ENCODE data around the gene FOS. TPM values are rescaled to one million over a fixed set of nuclear protein-coding genes. Genes with fewer than 3 reads are reported as not detected.

The FOS gene
- total RNA-seq, 2 experiments from 2014 or later, result 81.8 to 84.6 TPM

DNA sequence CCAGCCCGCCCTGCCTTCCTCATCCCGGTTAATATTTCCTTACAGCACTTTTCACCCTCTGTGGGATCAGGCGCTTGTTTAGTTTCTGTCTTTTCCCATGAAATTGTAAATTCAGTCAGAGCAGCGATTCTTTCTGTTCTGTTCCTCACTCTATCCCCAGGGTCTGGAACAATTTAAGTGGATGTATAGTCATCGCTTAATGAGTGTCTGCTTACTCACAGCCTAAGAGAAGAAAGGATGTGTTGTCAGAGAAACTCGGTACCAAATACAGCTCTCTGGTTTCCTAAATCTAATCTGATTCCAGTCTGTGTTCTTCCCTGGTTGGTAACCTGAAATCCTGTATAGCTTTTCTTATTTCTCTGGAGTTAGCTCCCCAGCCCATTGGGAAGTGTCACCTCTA is 44.9 kb downstream of the FOS start:
- H3K36me3 Mint-ChIP-seq (ENCODE audit: low read depth), result no peaks in the 10 kb centered on the region
- peaks cover 3% of the 10 kb centered on the region for H3K27me3 Mint-ChIP-seq
- no peak overlapping the region for H3K27ac Mint-ChIP-seq
- TF ChIP-seq, protein P1, sequence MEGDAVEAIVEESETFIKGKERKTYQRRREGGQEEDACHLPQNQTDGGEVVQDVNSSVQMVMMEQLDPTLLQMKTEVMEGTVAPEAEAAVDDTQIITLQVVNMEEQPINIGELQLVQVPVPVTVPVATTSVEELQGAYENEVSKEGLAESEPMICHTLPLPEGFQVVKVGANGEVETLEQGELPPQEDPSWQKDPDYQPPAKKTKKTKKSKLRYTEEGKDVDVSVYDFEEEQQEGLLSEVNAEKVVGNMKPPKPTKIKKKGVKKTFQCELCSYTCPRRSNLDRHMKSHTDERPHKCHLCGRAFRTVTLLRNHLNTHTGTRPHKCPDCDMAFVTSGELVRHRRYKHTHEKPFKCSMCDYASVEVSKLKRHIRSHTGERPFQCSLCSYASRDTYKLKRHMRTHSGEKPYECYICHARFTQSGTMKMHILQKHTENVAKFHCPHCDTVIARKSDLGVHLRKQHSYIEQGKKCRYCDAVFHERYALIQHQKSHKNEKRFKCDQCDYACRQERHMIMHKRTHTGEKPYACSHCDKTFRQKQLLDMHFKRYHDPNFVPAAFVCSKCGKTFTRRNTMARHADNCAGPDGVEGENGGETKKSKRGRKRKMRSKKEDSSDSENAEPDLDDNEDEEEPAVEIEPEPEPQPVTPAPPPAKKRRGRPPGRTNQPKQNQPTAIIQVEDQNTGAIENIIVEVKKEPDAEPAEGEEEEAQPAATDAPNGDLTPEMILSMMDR (IDR thresholded peaks at IDR 0.05), result no peak
- DNase-seq (no peak), ATAC-seq (no peak)
- H3K4me1 Mint-ChIP-seq (ENCODE audit: low read depth), result no peaks in the 10 kb centered on the region
- no peak overlapping the region for H3K4me3 Mint-ChIP-seq
- ChIA-PET CTCF (interaction anchor here (0.9 to 3.5 kb wide), 3 partner anchors 9 to 19 kb away, joined by 3 to 14 read pairs (median 6); no protein-coding TSS in a partner anchor), POLR2A (no interaction called here)
- no peaks in the 10 kb centered on the region for H3K9me3 Mint-ChIP-seq
- intact Hi-C loops (cut with micrococcal nuclease), result no loop called here

DNA sequence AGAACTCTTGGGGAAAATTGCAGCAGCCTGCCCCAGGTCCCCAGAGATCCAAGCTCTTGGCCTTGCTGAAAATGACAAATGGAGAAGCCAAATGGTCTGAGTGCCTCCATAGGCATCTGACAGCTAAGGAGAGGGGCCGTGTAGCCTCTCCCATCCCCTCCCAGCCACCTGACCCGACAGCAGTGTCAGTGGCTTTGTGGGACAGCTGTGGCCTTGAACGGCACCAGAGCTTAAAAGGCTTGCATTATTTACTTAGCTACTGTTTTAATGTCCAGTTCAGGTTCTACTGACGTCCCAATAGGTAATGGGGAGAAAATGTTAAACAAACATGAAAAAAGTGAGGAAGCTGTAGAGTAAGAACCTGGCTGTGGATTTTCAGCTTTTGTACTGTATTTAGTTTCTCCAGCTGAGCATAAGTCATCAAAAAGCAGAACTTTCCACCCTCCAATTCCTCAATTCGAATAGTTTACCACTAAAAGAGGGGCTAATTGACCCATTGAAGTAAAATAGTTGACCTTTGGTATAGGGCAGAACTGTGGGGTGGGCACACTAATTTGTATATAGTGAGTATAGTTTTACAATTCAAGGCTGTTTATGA is 50.0 kb downstream of the FOS start:
- H3K27ac Mint-ChIP-seq, result no peak overlapping the region
- intact Hi-C loops (cut with micrococcal nuclease), result no loop called here
- ChIA-PET POLR2A (no interaction called here), CTCF (interaction anchor here (0.7 to 1.6 kb wide), 5 partner anchors 10 to 317 kb away, joined by 3 to 7 read pairs (median 4); no protein-coding TSS in a partner anchor)
- TF ChIP-seq, protein P1 (IDR thresholded peaks at IDR 0.05), result no peak
- H3K27me3 Mint-ChIP-seq, result peaks cover 2% of the 10 kb centered on the region
- peaks cover 4% of the 10 kb centered on the region for H3K4me1 Mint-ChIP-seq (ENCODE audit: low read depth)
- no peak for DNase-seq
- H3K36me3 Mint-ChIP-seq (ENCODE audit: low read depth), result no peaks in the 10 kb centered on the region
- no peak overlapping the region for H3K4me3 Mint-ChIP-seq
- H3K9me3 Mint-ChIP-seq, result no peaks in the 10 kb centered on the region
- no peak for ATAC-seq

DNA sequence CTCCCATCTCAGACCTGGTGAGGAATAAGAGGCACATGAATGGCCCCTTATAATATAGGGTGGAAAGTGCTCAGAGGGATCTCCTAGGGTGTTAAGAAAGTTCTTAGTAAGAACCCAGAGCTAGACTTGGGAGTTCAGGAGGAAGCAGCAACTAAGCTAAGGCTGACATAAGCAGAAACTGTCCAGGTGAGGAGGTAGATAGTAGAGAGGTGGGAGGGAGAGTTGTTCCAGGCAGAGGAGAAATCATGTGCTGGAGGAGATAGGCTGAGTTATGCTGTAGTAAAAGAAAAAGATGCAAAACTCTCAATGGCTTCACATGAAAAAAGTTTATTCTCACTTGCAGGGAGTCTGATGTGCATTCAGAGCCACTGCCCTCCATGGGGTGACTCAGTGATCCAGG is 50.7 kb downstream of the FOS start:
- ATAC-seq (no peak), DNase-seq (no peak)
- TF ChIP-seq, protein P1 (IDR thresholded peaks at IDR 0.05), result no peak
- ChIA-PET POLR2A (no interaction called here), CTCF (interaction anchor here (1.0 to 1.6 kb wide), 3 partner anchors 11 to 125 kb away, joined by 4 to 7 read pairs (median 5); no protein-coding TSS in a partner anchor)
- H3K4me1 Mint-ChIP-seq (ENCODE audit: low read depth), result peaks cover 10% of the 10 kb centered on the region
- no peak overlapping the region for H3K27ac Mint-ChIP-seq
- peaks cover 2% of the 10 kb centered on the region for H3K27me3 Mint-ChIP-seq
- H3K9me3 Mint-ChIP-seq, result no peaks in the 10 kb centered on the region
- intact Hi-C loops (cut with micrococcal nuclease), result no loop called here
- no peaks in the 10 kb centered on the region for H3K36me3 Mint-ChIP-seq (ENCODE audit: low read depth)
- H3K4me3 Mint-ChIP-seq, result no peak overlapping the region

DNA sequence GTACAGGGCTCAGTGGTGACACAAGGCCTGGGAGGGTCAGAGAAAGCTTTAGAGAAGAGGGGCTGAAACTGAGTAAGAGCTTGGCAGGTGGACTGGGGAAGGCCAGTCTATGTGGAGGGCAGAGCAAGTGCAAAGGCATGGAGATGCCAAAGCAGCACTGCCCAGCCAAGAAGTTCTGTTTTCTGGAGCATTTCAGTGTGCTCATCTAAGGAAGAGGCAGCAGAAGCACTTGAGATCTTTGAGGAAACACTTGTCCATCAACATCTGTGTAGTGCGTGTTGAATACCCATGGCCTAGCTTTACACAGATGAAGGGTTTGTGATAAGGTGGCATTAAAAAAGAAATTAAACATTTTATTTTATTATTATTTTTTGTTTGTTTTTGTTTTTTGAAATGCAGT is 52.8 kb downstream of the FOS start:
- POLR2A ChIA-PET, result no interaction called here
- DNase-seq (no peak), ATAC-seq (no peak)
- H3K27ac Mint-ChIP-seq, result no peak overlapping the region
- no peak overlapping the region for H3K4me3 Mint-ChIP-seq
- CTCF ChIA-PET, result no interaction called here
- no peaks in the 10 kb centered on the region for H3K9me3 Mint-ChIP-seq
- H3K4me1 Mint-ChIP-seq (ENCODE audit: low read depth), result peaks cover 22% of the 10 kb centered on the region
- no peaks in the 10 kb centered on the region for H3K36me3 Mint-ChIP-seq (ENCODE audit: low read depth)
- H3K27me3 Mint-ChIP-seq, result no peaks in the 10 kb centered on the region
- intact Hi-C loops (cut with micrococcal nuclease), result no loop called here
- TF ChIP-seq, protein P1 (IDR thresholded peaks at IDR 0.05), result no peak

Other genes with a start within 250 kb of the FOS start
- 10 to 100 TPM; 26.8 to 29.0 TPM for gene MLH3, start 227.4 kb upstream of the FOS start, total RNA-seq
- 10 to 100 TPM; 33.9 to 38.6 TPM for gene ACYP1, start 214.8 kb upstream of the FOS start, total RNA-seq
- gene ZC2HC1C, start 209.2 kb upstream of the FOS start, total RNA-seq, result under 1 TPM; 0.41 to 0.45 TPM
- 10 to 100 TPM; 54.9 to 59.5 TPM for gene NEK9, start 151.8 kb upstream of the FOS start, total RNA-seq
- 100 to 1,000 TPM; 173 to 179 TPM for gene TMED10, start 102.2 kb upstream of the FOS start, total RNA-seq
- 1 to 10 TPM; 1.3 to 1.4 TPM for gene JDP2, start 149.2 kb downstream of the FOS start, total RNA-seq
- 10 to 100 TPM; 46.4 to 47.0 TPM for gene BATF, start 243.6 kb downstream of the FOS start, total RNA-seq

Measured in activated CD8-positive, alpha-beta T cell treated with anti-CD3 and anti-CD28 coated beads for 36 hours (primary cell).